ENCODE data around the gene XPO4.

XPO4 gene

GRCh38 chr13:20729633-20730585 lies 172.6 kb downstream of the XPO4 start:
- Mint-ChIP-seq H3K27me3 (ENCODE audit: low read depth) (no peaks in the 10 kb centered on the region), H3K4me1 (peaks cover 25% of the 10 kb centered on the region), H3K27ac (peak overlapping the region in 2 of 3 experiments; percentile 18 to 35), H3K9me3 (peaks cover 2% of the 10 kb centered on the region), H3K36me3 (ENCODE audit: low read depth) (peaks cover 30% of the 10 kb centered on the region), H3K4me3 (no peak overlapping the region)
- no peak for TF ChIP-seq CTCF (IDR thresholded peaks at IDR 0.05; ENCODE audit: unreplicated experiment in 3 of 3)

GRCh38 chr13:20728579-20729311 lies 173.8 kb downstream of the XPO4 start:
- no peaks in the 10 kb centered on the region for H3K9me3 Mint-ChIP-seq
- peaks cover 21% of the 10 kb centered on the region for H3K36me3 Mint-ChIP-seq (ENCODE audit: low read depth)
- peak overlapping the region in 2 of 3 experiments; percentile 18 to 35 for H3K27ac Mint-ChIP-seq
- no peak for TF ChIP-seq CTCF (IDR thresholded peaks at IDR 0.05; ENCODE audit: unreplicated experiment in 3 of 3)
- H3K27me3 Mint-ChIP-seq (ENCODE audit: low read depth): peaks cover 6% of the 10 kb centered on the region
- H3K4me3 Mint-ChIP-seq: no peak overlapping the region
- H3K4me1 Mint-ChIP-seq: peaks cover 25% of the 10 kb centered on the region

- Mint-ChIP-seq H3K27me3 (ENCODE audit: low read depth) (peaks cover 6% of the 10 kb centered on the region), H3K9me3 (no peaks in the 10 kb centered on the region), H3K4me3 (no peak overlapping the region), H3K36me3 (ENCODE audit: low read depth) (peaks cover 21% of the 10 kb centered on the region), H3K4me1 (peaks cover 25% of the 10 kb centered on the region), H3K27ac (no peak overlapping the region)
- no peak for TF ChIP-seq CTCF (IDR thresholded peaks at IDR 0.05; ENCODE audit: unreplicated experiment in 3 of 3)
Measured at GRCh38 chr13:20727856-20728255, 174.7 kb downstream of the XPO4 start.
